Measurements from ENCODE around the gene VASN. TPM values are rescaled to one million over a fixed set of nuclear protein-coding genes. Genes with fewer than 3 reads are reported as not detected.

Gene VASN
- total and polyA plus RNA-seq, 9 of the 15 experiments (the other 6 are each of a cell fraction or from before 2014, with no cell fraction given) = 0.01 to 2.5 (median 0.41) TPM; not detected in 1

- TF ChIP-seq HMBOX1 (IDR thresholded peaks at IDR 0.05) (peak; percentile 77; the same call in 1 of the 2 replicates), NEUROD1 (IDR thresholded peaks at IDR 0.05; ENCODE audit: borderline replicate concordance, low read depth, low read length, partially characterized antibody) (peak; percentile 11), GATAD2B (IDR thresholded peaks at IDR 0.05; ENCODE audit: borderline replicate concordance) (no peak), AFF1 (IDR thresholded peaks at IDR 0.05; ENCODE audit: low read depth in 1 of 2, partially characterized antibody in 2 of 2) (no peak), MBD1 (CRISPR knock-in tag; IDR thresholded peaks at IDR 0.05) (no peak), C11orf30 (IDR thresholded peaks at IDR 0.05; ENCODE audit: low read depth) (no peak), NR3C1 (CRISPR knock-in tag; IDR thresholded peaks at IDR 0.05) (no peak), KHSRP (IDR thresholded peaks at IDR 0.05) (no peak), RBM34 (IDR thresholded peaks at IDR 0.05; ENCODE audit: borderline replicate concordance, insufficient read depth, low read length) (no peak), KAT7 (CRISPR knock-in tag; IDR thresholded peaks at IDR 0.05; ENCODE audit: borderline replicate concordance) (peak; percentile 92; the same call in 1 of the 2 replicates), TAF7 (tag; IDR thresholded peaks at IDR 0.05) (no peak), TFAP4 (CRISPR knock-in tag; IDR thresholded peaks at IDR 0.05; ENCODE audit: borderline replicate concordance) (peak; percentile 90), SIN3B (IDR thresholded peaks at IDR 0.05; ENCODE audit: low read depth) (no peak), RAD21 (CRISPR knock-in tag; conservative IDR thresholded peaks at IDR 0.05 in 1 of 2, IDR thresholded peaks at IDR 0.05 in 1 of 2) (no peak), CCAR2 (IDR thresholded peaks at IDR 0.05; ENCODE audit: low read depth, low read length) (no peak), LARP7 (IDR thresholded peaks at IDR 0.05) (no peak), ADNP (tag; IDR thresholded peaks at IDR 0.05) (no peak), NELFE (IDR thresholded peaks at IDR 0.05; ENCODE audit: insufficient read depth, insufficient read length) (no peak), CEBPB (tag; IDR thresholded peaks at IDR 0.05) (no peak), NR2F6 (CRISPR knock-in tag; IDR thresholded peaks at IDR 0.05) (no peak), NCOA4 (IDR thresholded peaks at IDR 0.05; ENCODE audit: partially characterized antibody) (no peak), RHOXF2B (CRISPR knock-in tag; conservative IDR thresholded peaks at IDR 0.05) (no peak)
Measured at GRCh38 chr16:4370570-4371356, 885 bp upstream of the VASN start (continued).

Measured in K562 (cell line).